Left ventricle myocardium inferior (tissue), 1 donor: ENCODE measurements around the gene CASP5. TPM values are rescaled to one million over a fixed set of nuclear protein-coding genes. Genes with fewer than 3 reads are reported as not detected.
"Not testable (repeated sequence)": the region's sequence is repeated elsewhere in the genome, so short reads cannot be mapped to it uniquely, and the experiment has no call there.

Experiments used
- DNase-seq: peaks from one replicate; pipeline ENCODE4 v3.0.0-alpha.2; 2020
- H3K27ac ChIP-seq: fragments of 200-600 bp; replicated peaks from 2 replicates; pipeline ENCODE4 v1.8.0; 2021
- H3K27me3 ChIP-seq: fragments of 200-600 bp; 2 replicates; pipeline ENCODE4 v1.8.0; 2021; ENCODE audit warnings: low read depth
- H3K36me3 ChIP-seq: fragments of 200-600 bp; 2 replicates; pipeline ENCODE4 v1.8.0; 2021
- H3K4me1 ChIP-seq: fragments of 200-600 bp; 2 replicates; pipeline ENCODE4 v1.8.0; 2021
- H3K4me3 ChIP-seq: fragments of 200-600 bp; 2 replicates; pipeline ENCODE4 v1.8.0; 2021; ENCODE audit warnings: mild to moderate bottlenecking, moderate library complexity
- H3K9me3 ChIP-seq: fragments of 200-600 bp; replicated peaks from 2 replicates; pipeline ENCODE4 v1.8.0; 2021
- intact Hi-C: fragments of 100-400 bp; cut with micrococcal nuclease; formaldehyde crosslinking; loops from one replicate; pipeline ENCODE4 v1.11.0; 2022
- total RNA-seq: library from RNA; stranded (reverse); fragmentation: NEBNext Ultra II Directional; extraction: Animal tissue kit (Norgen Biotek cat#: 25700); gene quantifications from one replicate; pipeline ENCODE4 v1.2.1, GENCODE V29; 2021
- TF ChIP-seq, protein P1 (sequence below): fragments of 200-600 bp; IDR thresholded peaks from 2 replicates; pipeline ENCODE4 v1.8.0; 2021; ENCODE audit warnings: antibody characterized with exemption, mild to moderate bottlenecking, borderline replicate concordance
- donor health status: DM: no; HTN: yes; CAD: no; lungs with severe emphysema.

Gene CASP5
- total RNA-seq, 1 donor from 2014 or later, result not detected

DNA sequence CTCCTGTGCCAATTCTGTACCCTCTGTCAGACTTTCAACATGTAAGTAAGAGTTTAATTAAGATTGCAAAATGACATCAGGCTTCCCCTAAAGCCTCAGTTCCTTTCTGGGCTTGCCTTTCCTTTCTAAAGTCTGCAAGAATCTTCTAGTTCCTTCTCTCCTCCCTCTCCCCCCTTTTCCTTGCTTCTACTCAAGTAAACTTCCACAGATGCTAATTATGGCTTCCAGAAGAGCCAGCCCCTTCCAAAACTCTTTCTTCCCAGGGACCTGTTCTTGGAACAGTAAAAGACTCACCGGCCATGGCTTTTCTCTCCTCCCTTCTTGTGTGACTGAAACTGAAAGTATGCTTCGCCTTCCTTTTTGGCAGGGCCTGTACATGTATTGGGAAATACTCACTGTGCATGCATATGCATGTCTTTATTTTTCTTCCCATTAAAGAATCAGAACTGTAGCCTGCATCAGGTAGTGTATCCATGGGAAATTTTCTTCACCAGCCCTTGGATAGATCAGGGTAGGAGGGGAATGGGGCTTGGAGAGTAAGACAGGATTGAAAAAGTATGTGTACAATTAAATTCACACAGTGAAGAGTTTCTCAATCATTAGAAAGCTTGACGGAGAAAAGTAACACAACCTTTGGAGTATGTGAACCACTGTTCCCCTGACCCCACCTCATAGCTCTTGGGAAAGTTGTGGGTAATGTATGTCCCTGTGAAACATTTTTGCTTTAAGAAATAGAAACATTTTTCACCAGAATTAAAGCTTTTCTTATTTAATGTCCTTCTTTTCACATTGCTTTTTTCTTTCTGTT is 12.0 kb upstream of the CASP5 start, which contains the start of gene CASP1:
Gene CASP1 (minus strand): TSS at position 332 of the 808 bp plus-strand sequence. CDS start 31 bp downstream, at position 301.
- Histone ChIP-seq H3K9me3 (no peaks in the 10 kb centered on the region), H3K36me3 (peaks cover 9% of the 10 kb centered on the region), H3K27me3 (no peaks in the 10 kb centered on the region), H3K4me3 (peak within 1 kb of the TSS; percentile 64), H3K27ac (peak within 1 kb of the TSS; percentile 79), H3K4me1 (peaks cover 33% of the 10 kb centered on the region)
- intact Hi-C loops, result no loop called here
- TF ChIP-seq, protein P1, sequence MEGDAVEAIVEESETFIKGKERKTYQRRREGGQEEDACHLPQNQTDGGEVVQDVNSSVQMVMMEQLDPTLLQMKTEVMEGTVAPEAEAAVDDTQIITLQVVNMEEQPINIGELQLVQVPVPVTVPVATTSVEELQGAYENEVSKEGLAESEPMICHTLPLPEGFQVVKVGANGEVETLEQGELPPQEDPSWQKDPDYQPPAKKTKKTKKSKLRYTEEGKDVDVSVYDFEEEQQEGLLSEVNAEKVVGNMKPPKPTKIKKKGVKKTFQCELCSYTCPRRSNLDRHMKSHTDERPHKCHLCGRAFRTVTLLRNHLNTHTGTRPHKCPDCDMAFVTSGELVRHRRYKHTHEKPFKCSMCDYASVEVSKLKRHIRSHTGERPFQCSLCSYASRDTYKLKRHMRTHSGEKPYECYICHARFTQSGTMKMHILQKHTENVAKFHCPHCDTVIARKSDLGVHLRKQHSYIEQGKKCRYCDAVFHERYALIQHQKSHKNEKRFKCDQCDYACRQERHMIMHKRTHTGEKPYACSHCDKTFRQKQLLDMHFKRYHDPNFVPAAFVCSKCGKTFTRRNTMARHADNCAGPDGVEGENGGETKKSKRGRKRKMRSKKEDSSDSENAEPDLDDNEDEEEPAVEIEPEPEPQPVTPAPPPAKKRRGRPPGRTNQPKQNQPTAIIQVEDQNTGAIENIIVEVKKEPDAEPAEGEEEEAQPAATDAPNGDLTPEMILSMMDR, result no peak
- DNase-seq, result no peak

DNA sequence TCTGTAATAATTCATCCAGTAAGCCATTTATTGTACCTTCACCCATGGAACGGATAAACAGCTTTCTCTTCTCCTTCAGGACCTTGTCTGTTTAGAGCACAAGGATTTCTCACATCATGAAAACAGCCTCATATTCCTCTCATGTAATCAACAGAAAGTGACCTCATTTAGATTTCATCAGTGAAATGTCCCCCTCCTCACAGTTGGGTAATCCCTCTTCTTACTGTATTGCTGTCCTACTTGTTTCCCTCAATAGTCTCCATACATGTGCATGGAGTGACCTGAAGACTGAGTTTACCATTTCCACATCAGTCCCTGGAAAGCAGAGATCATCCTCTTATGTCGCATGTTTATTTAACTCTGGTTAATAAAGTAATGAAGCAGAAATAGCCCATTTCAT is 11.4 kb upstream of the CASP5 start:
- H3K27ac ChIP-seq, result peak overlapping the region; percentile 79
- H3K4me1 ChIP-seq, result peaks cover 33% of the 10 kb centered on the region
- intact Hi-C loops, H3K27me3 ChIP-seq, H3K9me3 ChIP-seq, DNase-seq: not testable (repeated sequence)
- H3K4me3 ChIP-seq, result peak overlapping the region; percentile 64
- H3K36me3 ChIP-seq, result peaks cover 15% of the 10 kb centered on the region

DNA sequence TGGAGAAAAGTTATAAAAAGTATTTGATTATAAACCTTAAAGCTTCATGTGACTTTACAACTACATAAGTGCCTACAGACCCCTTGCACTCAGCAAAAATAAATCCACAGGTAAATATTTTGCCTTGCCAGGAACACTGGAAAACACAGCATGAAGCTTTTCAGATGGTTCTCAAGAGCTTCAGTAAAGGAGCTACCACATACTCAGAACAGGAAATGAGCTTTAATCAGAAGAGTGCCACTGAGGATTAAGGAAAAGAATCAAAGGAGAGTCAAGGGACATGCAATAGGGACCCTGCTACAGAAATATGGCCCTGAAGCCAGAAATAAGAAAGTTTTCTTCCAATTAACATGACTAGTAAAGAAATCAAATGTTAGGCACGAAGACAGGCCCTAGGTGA is 10.8 kb upstream of the CASP5 start:
- peaks cover 33% of the 10 kb centered on the region for H3K4me1 ChIP-seq

DNA sequence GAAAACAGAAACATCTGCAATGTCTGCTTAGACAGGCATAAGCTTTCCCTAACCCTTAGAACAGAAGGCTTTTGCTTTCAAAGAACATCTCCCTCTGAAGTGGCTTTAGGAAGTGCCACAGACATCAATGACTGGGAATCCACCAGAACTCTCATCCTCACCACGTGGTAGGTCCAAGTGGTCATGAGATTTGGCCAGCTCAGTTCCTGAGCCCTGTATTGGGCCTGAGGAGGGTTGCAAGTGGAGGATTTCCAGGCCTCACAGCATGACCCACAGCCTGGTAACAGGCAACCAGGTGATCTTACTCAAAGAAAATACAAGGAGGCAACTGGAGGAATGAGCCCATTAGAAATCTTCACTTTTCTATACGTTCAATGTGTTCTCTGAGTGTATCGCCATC is 10.4 kb upstream of the CASP5 start:
- peaks cover 33% of the 10 kb centered on the region for H3K4me1 ChIP-seq
- H3K36me3 ChIP-seq, result peaks cover 26% of the 10 kb centered on the region
- no peaks in the 10 kb centered on the region for H3K27me3 ChIP-seq
- peak overlapping the region; percentile 64 for H3K4me3 ChIP-seq
- no peak for DNase-seq
- intact Hi-C loops, result no loop called here
- H3K9me3 ChIP-seq, result no peaks in the 10 kb centered on the region
- TF ChIP-seq, protein P1, result no peak
- peak overlapping the region; percentile 79 for H3K27ac ChIP-seq

More for the DNA sequence above, 10.8 kb upstream of the CASP5 start:
- Histone ChIP-seq H3K9me3 (no peaks in the 10 kb centered on the region), H3K27ac (peak overlapping the region; percentile 79), H3K4me3 (peak overlapping the region; percentile 64), H3K36me3 (peaks cover 21% of the 10 kb centered on the region), H3K27me3 (no peaks in the 10 kb centered on the region)
- TF ChIP-seq, protein P1, result no peak
- intact Hi-C loops, result no loop called here
- DNase-seq, result no peak

DNA sequence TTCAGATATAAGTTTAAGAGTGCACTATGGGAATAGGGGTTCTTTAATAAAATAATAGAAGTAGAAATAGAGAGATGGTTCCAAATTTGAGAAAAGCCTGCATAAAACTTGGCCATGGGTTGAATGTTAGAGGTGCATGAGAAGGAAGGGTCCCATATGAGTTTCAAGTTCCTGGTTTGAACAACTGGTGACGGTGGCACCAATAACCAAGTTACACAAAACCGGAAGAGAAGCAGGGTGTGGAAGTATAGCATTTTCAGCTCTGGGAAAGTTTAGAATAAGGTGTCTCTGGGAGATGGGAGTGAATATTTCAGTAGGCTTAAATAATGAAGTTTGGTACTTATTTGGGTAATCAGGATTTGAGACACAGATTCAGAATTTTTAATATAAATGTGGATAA is 9.5 kb upstream of the CASP5 start:
- DNase-seq, result no peak
- Histone ChIP-seq H3K27ac (no peak overlapping the region), H3K9me3 (no peaks in the 10 kb centered on the region), H3K27me3 (no peaks in the 10 kb centered on the region), H3K36me3 (peaks cover 32% of the 10 kb centered on the region), H3K4me1 (peaks cover 33% of the 10 kb centered on the region), H3K4me3 (peak overlapping the region; percentile 64)
- TF ChIP-seq, protein P1, result no peak
- intact Hi-C loops, result no loop called here

DNA sequence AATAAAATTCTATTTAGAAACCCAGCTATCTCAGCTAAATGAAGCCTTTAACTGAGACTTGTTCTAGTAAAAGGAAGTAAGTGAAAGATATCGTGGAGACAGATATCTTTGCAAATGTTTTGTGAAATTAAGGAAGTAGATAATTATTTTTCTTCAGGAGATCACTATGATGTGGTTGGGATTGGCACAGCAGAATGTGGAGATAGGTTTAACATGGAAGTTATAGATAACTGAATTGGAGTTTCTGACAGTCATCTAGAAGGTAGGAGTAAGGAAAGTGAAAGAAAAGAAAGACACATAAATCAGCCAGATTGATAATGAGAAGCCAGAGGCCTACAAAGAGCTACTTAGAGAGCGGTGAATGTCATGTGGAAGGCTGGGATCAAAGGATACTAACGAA is 4.7 kb upstream of the CASP5 start:
- no peak overlapping the region for H3K4me3 ChIP-seq
- H3K27me3 ChIP-seq, result no peaks in the 10 kb centered on the region
- no peaks in the 10 kb centered on the region for H3K9me3 ChIP-seq
- H3K36me3 ChIP-seq, result peaks cover 54% of the 10 kb centered on the region
- peaks cover 3% of the 10 kb centered on the region for H3K4me1 ChIP-seq
- no peak for DNase-seq
- TF ChIP-seq, protein P1, result no peak
- intact Hi-C loops, result no loop called here
- no peak overlapping the region for H3K27ac ChIP-seq
